ENCODE data around the gene SETD4.

- TF ChIP-seq POLR2A (IDR thresholded peaks at IDR 0.05; ENCODE audit: control extremely low read depth in 1 of 2, low read depth in 2 of 2, low read length in 2 of 2) (no peak), RBBP5 (IDR thresholded peaks at IDR 0.05; ENCODE audit: borderline replicate concordance, low read depth, low read length) (no peak)
These were observed 3.7 kb upstream of the SETD4 start for GRCh38 chr21:36064085-36064460.
